ENCODE data around the gene CANX.

The CANX gene

GRCh38 chr5:179755022-179755421 lies 56.3 kb downstream of the CANX start:
- TF ChIP-seq MYC (IDR thresholded peaks at IDR 0.05; ENCODE audit: low read depth, low read length) (no peak), MAX (IDR thresholded peaks at IDR 0.05; ENCODE audit: low read depth, low read length) (no peak), POLR2A (IDR thresholded peaks at IDR 0.05; ENCODE audit: extremely low read depth, insufficient read length) (no peak)
- TF ChIP-seq, protein P1, sequence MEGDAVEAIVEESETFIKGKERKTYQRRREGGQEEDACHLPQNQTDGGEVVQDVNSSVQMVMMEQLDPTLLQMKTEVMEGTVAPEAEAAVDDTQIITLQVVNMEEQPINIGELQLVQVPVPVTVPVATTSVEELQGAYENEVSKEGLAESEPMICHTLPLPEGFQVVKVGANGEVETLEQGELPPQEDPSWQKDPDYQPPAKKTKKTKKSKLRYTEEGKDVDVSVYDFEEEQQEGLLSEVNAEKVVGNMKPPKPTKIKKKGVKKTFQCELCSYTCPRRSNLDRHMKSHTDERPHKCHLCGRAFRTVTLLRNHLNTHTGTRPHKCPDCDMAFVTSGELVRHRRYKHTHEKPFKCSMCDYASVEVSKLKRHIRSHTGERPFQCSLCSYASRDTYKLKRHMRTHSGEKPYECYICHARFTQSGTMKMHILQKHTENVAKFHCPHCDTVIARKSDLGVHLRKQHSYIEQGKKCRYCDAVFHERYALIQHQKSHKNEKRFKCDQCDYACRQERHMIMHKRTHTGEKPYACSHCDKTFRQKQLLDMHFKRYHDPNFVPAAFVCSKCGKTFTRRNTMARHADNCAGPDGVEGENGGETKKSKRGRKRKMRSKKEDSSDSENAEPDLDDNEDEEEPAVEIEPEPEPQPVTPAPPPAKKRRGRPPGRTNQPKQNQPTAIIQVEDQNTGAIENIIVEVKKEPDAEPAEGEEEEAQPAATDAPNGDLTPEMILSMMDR (IDR thresholded peaks at IDR 0.05; ENCODE audit: low read depth, low read length) = no peak
- DNase-seq (ENCODE audit: low read depth) = no peak
- no peak overlapping the region for H3K4me3 ChIP-seq (ENCODE audit: low read depth, low read length)

DNA sequence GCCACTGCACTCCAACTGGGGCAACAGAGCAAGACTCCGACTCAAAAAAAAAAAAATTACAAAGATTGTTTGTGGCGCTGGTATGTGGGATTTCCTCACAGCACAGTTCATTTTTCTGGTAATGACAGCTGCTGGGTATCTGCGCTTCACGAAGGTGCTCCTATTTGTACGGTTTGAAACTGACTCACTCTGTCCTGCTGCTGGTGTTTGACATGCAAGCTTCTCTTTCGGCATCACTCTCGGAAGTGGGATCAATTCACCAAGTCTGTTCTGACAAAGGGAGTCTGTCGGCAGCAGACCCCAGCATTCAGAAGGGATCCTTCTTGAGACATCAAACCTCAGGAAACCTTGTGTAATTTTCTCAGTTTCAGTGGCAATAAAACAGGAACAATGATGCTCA lies 60.2 kb downstream of the CANX start:
- no peak overlapping the region for H3K4me3 ChIP-seq (ENCODE audit: low read depth, low read length)
- no peak for DNase-seq (ENCODE audit: low read depth)
- no peak for TF ChIP-seq POLR2A (IDR thresholded peaks at IDR 0.05; ENCODE audit: extremely low read depth, insufficient read length)
- no peak for TF ChIP-seq MAX (IDR thresholded peaks at IDR 0.05; ENCODE audit: low read depth, low read length)
- TF ChIP-seq, protein P1 (IDR thresholded peaks at IDR 0.05; ENCODE audit: low read depth, low read length) = no peak
- no peak for TF ChIP-seq MYC (IDR thresholded peaks at IDR 0.05; ENCODE audit: low read depth, low read length)

DNA sequence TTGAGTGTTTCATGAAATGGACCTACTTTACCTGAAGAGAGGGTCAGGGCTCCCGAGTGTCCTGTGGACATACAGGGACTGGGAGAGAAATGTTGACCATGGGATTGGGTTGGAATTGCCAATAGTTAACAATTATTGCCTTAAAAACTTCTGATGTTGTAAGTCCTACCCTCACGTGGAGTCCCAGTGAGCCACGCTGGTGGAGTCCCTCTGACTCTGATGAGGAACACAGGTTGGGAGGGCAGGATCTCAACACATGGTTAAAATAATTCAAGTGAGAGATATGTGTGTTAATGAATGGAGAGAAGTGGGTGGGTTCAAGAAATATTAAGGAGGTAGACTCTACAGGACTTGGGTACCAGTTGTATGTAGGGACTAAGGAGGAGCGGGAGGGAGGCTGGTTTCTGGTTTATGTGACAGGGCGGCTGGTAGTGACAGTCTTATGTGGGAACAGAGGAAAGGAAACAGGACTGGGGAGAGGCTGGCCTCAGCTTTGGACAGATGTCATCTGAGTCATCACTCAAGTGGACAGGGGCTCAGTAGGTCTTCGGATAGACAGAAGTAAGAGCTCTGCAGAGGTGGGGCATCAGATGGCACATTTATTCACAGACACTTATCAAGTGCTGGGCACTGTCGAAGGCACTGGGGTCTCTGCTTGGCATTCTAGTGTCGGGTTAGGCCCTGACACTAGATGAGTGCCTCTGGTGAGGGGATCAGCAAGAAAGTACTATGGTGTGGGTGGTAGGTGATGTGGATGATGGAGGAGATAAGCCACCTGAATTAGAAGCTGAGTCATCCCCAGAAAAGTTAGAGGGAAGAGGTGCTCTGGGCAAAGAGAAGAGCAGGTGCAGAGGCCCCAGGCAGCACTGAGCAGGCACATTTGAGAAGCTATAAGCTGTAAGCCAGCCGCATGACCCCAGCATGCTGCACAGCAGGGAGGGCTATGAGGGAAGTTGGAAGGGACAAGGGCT lies 61.1 kb downstream of the CANX start:
- TF ChIP-seq, protein P1 (IDR thresholded peaks at IDR 0.05; ENCODE audit: low read depth, low read length) = no peak
- TF ChIP-seq MAX (IDR thresholded peaks at IDR 0.05; ENCODE audit: low read depth, low read length) (no peak), POLR2A (IDR thresholded peaks at IDR 0.05; ENCODE audit: extremely low read depth, insufficient read length) (no peak), MYC (IDR thresholded peaks at IDR 0.05; ENCODE audit: low read depth, low read length) (no peak)

DNA sequence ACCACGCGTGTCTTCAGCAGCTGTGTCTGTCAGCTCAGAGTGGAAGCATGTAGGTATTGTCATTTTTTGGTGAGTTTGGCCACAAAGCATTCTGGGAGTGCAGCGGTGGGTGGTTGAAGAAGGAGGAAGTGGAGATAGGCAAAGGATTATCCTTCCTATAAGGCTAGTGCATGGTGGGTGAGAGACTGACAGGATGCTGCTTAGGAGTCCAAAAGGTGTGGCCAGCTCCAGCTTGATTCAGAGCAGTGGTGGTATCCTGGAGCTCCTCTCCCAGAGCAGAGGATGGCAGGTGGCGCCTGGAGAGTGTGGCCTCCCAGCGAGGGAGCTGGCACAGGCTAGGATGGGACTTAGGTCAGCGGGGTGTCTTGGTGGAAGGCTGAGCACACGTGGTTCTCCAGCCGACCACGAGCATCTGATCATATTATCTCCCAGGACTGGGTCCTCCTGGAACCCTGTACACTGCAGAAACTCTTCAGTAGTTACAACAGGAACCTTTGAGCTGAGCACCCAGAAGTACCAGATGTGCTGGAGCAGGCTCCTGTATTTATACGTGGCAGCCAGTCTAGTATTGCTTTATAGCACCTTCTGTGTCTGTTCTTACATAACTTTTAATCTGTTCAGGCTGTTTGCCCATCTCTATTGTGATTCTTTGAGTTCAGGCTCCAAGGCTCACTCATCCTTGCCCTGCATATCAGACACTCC lies 63.5 kb downstream of the CANX start:
- peak; percentile 75 for DNase-seq (ENCODE audit: low read depth)

More for the DNA sequence above, 61.1 kb downstream of the CANX start:
- H3K4me3 ChIP-seq (ENCODE audit: low read depth, low read length) = no peak overlapping the region
- no peak for DNase-seq (ENCODE audit: low read depth)

GRCh38 chr5:179762781-179763176 lies 64.0 kb downstream of the CANX start:
- no peak overlapping the region for H3K4me3 ChIP-seq (ENCODE audit: low read depth, low read length)
- TF ChIP-seq POLR2A (IDR thresholded peaks at IDR 0.05; ENCODE audit: extremely low read depth, insufficient read length) (no peak), MYC (IDR thresholded peaks at IDR 0.05; ENCODE audit: low read depth, low read length) (no peak), MAX (IDR thresholded peaks at IDR 0.05; ENCODE audit: low read depth, low read length) (no peak)
- TF ChIP-seq, protein P1 (IDR thresholded peaks at IDR 0.05; ENCODE audit: low read depth, low read length) = no peak
- DNase-seq (ENCODE audit: low read depth) = no peak

More for the DNA sequence above, 63.5 kb downstream of the CANX start:
- TF ChIP-seq MYC (IDR thresholded peaks at IDR 0.05; ENCODE audit: low read depth, low read length) = no peak
- no peak for TF ChIP-seq POLR2A (IDR thresholded peaks at IDR 0.05; ENCODE audit: extremely low read depth, insufficient read length)
- 0 out of 2 replicates have a peak, but pooled peaks have one; percentile 7 for TF ChIP-seq MAX (IDR thresholded peaks at IDR 0.05; ENCODE audit: low read depth, low read length)
- TF ChIP-seq, protein P1 (IDR thresholded peaks at IDR 0.05; ENCODE audit: low read depth, low read length) = no peak
- H3K4me3 ChIP-seq (ENCODE audit: low read depth, low read length) = no peak overlapping the region

Measured in NB4 (cell line).